A549 (cell line): ENCODE data around the gene GHR.

Experiments used
- BCL3 ChIP-seq: fragments of >200 bp; sonication (Bioruptor Twin); formaldehyde crosslinking; IDR thresholded peaks from 3 replicates; pipeline ENCODE4 v1.6.1; 2016
- CBX2 ChIP-seq: fragments of 200-600 bp; sonication (generic); IDR thresholded peaks from 2 replicates; pipeline ENCODE4 v1.6.1; 2016; ENCODE audit warnings: low read depth, mild to moderate bottlenecking, borderline replicate concordance
- CTCF ChIP-seq: fragments of >200 bp; sonication (Bioruptor Twin); formaldehyde crosslinking; IDR thresholded peaks from 3 replicates; pipeline ENCODE4 v1.5.1; 2016
- EHMT2 ChIP-seq: fragments of 200-600 bp; sonication (generic); IDR thresholded peaks from 2 replicates; pipeline ENCODE4 v1.6.1; 2016; ENCODE audit warnings: antibody characterized with exemption, low read depth, mild to moderate bottlenecking, moderate library complexity
- JUNB ChIP-seq: fragments of >200 bp; sonication (Bioruptor Twin); formaldehyde crosslinking; IDR thresholded peaks from 2 replicates; pipeline ENCODE4 v1.6.1; 2016
- POLR2A ChIP-seq: IDR thresholded peaks from 2 replicates; pipeline ENCODE4 v1.6.1; 2012; ENCODE audit warnings: mild to moderate bottlenecking, low read length
- POLR2AphosphoS2 ChIP-seq: conservative IDR thresholded peaks from 2 replicates; pipeline ENCODE4 v1.6.1; 2012; ENCODE audit warnings: low read length, improper control_type of control experiment, inconsistent platforms
- RAD21 ChIP-seq, 2 experiments: fragments of >200 bp in 1 of 2; sonication (Bioruptor Twin) in 1 of 2; formaldehyde crosslinking in 1 of 2; IDR thresholded peaks in 1 of 2; conservative IDR thresholded peaks in 1 of 2; 2 replicates in 1 of 2; 3 replicates in 1 of 2; pipeline ENCODE4 v1.6.1; 2012 to 2018; ENCODE audit warnings: inconsistent platforms in 1 of 2
- RARB ChIP-seq: fragments of 250-450 bp; sonication (Bioruptor Pico); IDR thresholded peaks from 2 replicates; pipeline ENCODE4 v1.8.0; 2021; ENCODE audit warnings: mild to moderate bottlenecking, moderate library complexity
- RCOR1 ChIP-seq: fragments of 150-350 bp; IDR thresholded peaks from 2 replicates; pipeline ENCODE4 v1.6.1; 2014; ENCODE audit warnings: antibody characterized with exemption, low read length, low read depth
- USF2 ChIP-seq: fragments of 450-650 bp; IDR thresholded peaks from 2 replicates; pipeline ENCODE4 v1.6.1; 2014; ENCODE audit warnings: antibody characterized with exemption
- TF ChIP-seq, protein P1 (sequence below): fragments of 200-600 bp; sonication (generic); IDR thresholded peaks from 2 replicates; pipeline ENCODE4 v1.6.1; 2016; ENCODE audit warnings: antibody characterized with exemption, mild to moderate bottlenecking, moderate library complexity

GRCh38 chr5:42614509-42614908, 191.3 kb downstream of the GHR start:
- TF ChIP-seq POLR2A (no peak), EHMT2 (no peak), JUNB (no peak), RARB (CRISPR knock-in tag) (no peak), CTCF (no peak), USF2 (no peak), RCOR1 (no peak), BCL3 (no peak), RAD21 (conservative IDR thresholded peaks at IDR 0.05 in 1 of 2, IDR thresholded peaks at IDR 0.05 in 1 of 2) (no peak), CBX2 (no peak), POLR2AphosphoS2 (no peak)
- TF ChIP-seq, protein P1, sequence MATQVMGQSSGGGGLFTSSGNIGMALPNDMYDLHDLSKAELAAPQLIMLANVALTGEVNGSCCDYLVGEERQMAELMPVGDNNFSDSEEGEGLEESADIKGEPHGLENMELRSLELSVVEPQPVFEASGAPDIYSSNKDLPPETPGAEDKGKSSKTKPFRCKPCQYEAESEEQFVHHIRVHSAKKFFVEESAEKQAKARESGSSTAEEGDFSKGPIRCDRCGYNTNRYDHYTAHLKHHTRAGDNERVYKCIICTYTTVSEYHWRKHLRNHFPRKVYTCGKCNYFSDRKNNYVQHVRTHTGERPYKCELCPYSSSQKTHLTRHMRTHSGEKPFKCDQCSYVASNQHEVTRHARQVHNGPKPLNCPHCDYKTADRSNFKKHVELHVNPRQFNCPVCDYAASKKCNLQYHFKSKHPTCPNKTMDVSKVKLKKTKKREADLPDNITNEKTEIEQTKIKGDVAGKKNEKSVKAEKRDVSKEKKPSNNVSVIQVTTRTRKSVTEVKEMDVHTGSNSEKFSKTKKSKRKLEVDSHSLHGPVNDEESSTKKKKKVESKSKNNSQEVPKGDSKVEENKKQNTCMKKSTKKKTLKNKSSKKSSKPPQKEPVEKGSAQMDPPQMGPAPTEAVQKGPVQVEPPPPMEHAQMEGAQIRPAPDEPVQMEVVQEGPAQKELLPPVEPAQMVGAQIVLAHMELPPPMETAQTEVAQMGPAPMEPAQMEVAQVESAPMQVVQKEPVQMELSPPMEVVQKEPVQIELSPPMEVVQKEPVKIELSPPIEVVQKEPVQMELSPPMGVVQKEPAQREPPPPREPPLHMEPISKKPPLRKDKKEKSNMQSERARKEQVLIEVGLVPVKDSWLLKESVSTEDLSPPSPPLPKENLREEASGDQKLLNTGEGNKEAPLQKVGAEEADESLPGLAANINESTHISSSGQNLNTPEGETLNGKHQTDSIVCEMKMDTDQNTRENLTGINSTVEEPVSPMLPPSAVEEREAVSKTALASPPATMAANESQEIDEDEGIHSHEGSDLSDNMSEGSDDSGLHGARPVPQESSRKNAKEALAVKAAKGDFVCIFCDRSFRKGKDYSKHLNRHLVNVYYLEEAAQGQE = no peak
